Spleen (tissue), 11 donors: ENCODE measurements around the gene ME3. TPM values are rescaled to one million over a fixed set of nuclear protein-coding genes. Genes with fewer than 3 reads are reported as not detected.
"Not testable (repeated sequence)": the region's sequence is repeated elsewhere in the genome, so short reads cannot be mapped to it uniquely, and the experiment has no call there.

ENCODE experiments used
- DNase-seq: peaks from one replicate; pipeline ENCODE4 v3.0.0-alpha.2; 2020
- H3K27ac ChIP-seq, 8 donors: fragments of 200-600 bp; sonication (generic) in 7 of 8; 1 replicate in 4 of 8; 2 replicates in 4 of 8; pipeline versions ENCODE4 v1.5.0 to v1.8.0; 2016 to 2021; ENCODE audit warnings: inconsistent platforms in 4 of 8, mild to moderate bottlenecking in 4 of 8, moderate library complexity in 1 of 8
- H3K27me3 ChIP-seq, 7 donors: fragments of 200-600 bp; sonication (generic) in 6 of 7; replicated peaks in 1 of 7; 1 replicate in 4 of 7; 2 replicates in 3 of 7; pipeline versions ENCODE4 v1.5.0 to v1.8.0; 2016 to 2021; ENCODE audit warnings: inconsistent platforms in 3 of 7, mild to moderate bottlenecking in 1 of 7
- H3K36me3 ChIP-seq, 6 donors: fragments of 200-600 bp; sonication (generic) in 5 of 6; 1 replicate in 4 of 6; 2 replicates in 2 of 6; pipeline versions ENCODE4 v1.5.0 to v1.8.0; 2016 to 2021; ENCODE audit warnings: inconsistent platforms in 2 of 6
- H3K4me1 ChIP-seq, 6 donors: fragments of 200-600 bp; sonication (generic) in 5 of 6; 1 replicate in 3 of 6; 2 replicates in 3 of 6; pipeline versions ENCODE4 v1.5.0 to v1.8.0; 2016 to 2021; ENCODE audit warnings: inconsistent platforms in 3 of 6
- H3K4me3 ChIP-seq, 8 donors: fragments of 200-600 bp; sonication (generic) in 7 of 8; 1 replicate in 4 of 8; 2 replicates in 4 of 8; pipeline versions ENCODE4 v1.5.0 to v1.8.0; 2016 to 2021; ENCODE audit warnings: inconsistent platforms in 4 of 8, mild to moderate bottlenecking in 4 of 8, moderate library complexity in 2 of 8
- H3K9me3 ChIP-seq, 8 donors: fragments of 200-600 bp; sonication (generic) in 7 of 8; 1 replicate in 4 of 8; 2 replicates in 4 of 8; pipeline versions ENCODE4 v1.5.0 to v1.8.0; 2016 to 2021; ENCODE audit warnings: inconsistent platforms in 4 of 8
- POLR2A ChIP-seq, 3 donors: fragments of 450-650 bp; IDR thresholded peaks; one replicate each; pipeline ENCODE4 v1.5.1; 2017; ENCODE audit warnings: antibody characterized with exemption in 3 of 3, mild to moderate bottlenecking in 1 of 3
- POLR2AphosphoS5 ChIP-seq, 3 donors: sonication (generic); formaldehyde crosslinking; IDR thresholded peaks; one replicate each; pipeline ENCODE4 v1.5.1; 2017; ENCODE audit warnings: antibody characterized with exemption in 3 of 3
- WGBS, 5 donors: extraction: QIAGEN DNeasy Blood & Tissue Kit in 3 of 5; methylation state at CpG; one replicate each; pipeline versions ENCODE4 v1.1.5 to v1.1.7; 2013 to 2018; 5-methylcytosine and 5-hydroxymethylcytosine counted together
- intact Hi-C: fragments of 100-400 bp; cut with DNase I; formaldehyde crosslinking; loops from one replicate; pipeline ENCODE4 v1.15.0; 2023; ENCODE audit warnings: low total_unique reads
- polyA plus RNA-seq, 3 donors: library from polyadenylated mRNA; stranded (reverse); fragments of 200-250 nt; gene quantifications; one replicate each; pipeline ENCODE4 v1.2.1, GENCODE V29; 2013
- total RNA-seq, 7 donors: library from RNA; depleted of rRNA in 3 of 7; stranded (reverse); fragments of >200 nt in 3 of 7; fragmentation: NEBNext Ultra II Directional in 4 of 7; extraction: Animal tissue kit (Norgen Biotek cat#: 25700) in 4 of 7; gene quantifications; one replicate each; pipeline versions ENCODE4 v1.1.0 to v1.2.1, GENCODE V29; 2016 to 2021
- TF ChIP-seq, protein P1 (sequence below), 11 experiments: fragments of 200-600 bp in 7 of 11; fragments of 450-650 bp in 4 of 11; sonication (generic) in 4 of 11; IDR thresholded peaks in 8 of 11; conservative IDR thresholded peaks in 3 of 11; 1 replicate in 7 of 11; 2 replicates in 4 of 11; pipeline versions ENCODE4 v1.4.0 to v1.8.0; 2016 to 2021; ENCODE audit warnings: antibody characterized with exemption in 11 of 11, inconsistent platforms in 4 of 11, mild to moderate bottlenecking in 1 of 11
- donor health status: healthy with polysubstance abuse.
- donor health status: DM: no; HTN: no; CAD: no; lungs with moderate emphysema.
- donor health status: DM: no; HTN: no; CAD: no.
- donor health status: Bipolar disorder and iron deficiency.
- donor health status: healthy.
- donor health status: DM: no; HTN: no; CAD: no.
- donor health status: DM: yes; HTN: yes; CAD: no.

Gene ME3
- total and polyA plus RNA-seq, 10 donors = 6.4 to 25.9 (median 18.3) TPM

- Histone ChIP-seq H3K4me3 (no peak overlapping the region), H3K4me1 (no peaks in the 10 kb centered on the region), H3K9me3 (peaks cover 0 to 10% (median 0%) of the 10 kb centered on the region in 8 donors), H3K27ac (no peak overlapping the region), H3K27me3 (no peaks in the 10 kb centered on the region), H3K36me3 (no peaks in the 10 kb centered on the region)
- no peak for DNase-seq
- intact Hi-C loops = no loop called here
- TF ChIP-seq POLR2AphosphoS5 (IDR thresholded peaks at IDR 0.05) (no peak), POLR2A (IDR thresholded peaks at IDR 0.05) (no peak)
- TF ChIP-seq, protein P1, sequence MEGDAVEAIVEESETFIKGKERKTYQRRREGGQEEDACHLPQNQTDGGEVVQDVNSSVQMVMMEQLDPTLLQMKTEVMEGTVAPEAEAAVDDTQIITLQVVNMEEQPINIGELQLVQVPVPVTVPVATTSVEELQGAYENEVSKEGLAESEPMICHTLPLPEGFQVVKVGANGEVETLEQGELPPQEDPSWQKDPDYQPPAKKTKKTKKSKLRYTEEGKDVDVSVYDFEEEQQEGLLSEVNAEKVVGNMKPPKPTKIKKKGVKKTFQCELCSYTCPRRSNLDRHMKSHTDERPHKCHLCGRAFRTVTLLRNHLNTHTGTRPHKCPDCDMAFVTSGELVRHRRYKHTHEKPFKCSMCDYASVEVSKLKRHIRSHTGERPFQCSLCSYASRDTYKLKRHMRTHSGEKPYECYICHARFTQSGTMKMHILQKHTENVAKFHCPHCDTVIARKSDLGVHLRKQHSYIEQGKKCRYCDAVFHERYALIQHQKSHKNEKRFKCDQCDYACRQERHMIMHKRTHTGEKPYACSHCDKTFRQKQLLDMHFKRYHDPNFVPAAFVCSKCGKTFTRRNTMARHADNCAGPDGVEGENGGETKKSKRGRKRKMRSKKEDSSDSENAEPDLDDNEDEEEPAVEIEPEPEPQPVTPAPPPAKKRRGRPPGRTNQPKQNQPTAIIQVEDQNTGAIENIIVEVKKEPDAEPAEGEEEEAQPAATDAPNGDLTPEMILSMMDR (IDR thresholded peaks at IDR 0.05 in 8 of 11, conservative IDR thresholded peaks at IDR 0.05 in 3 of 11) = no peak
- 88 to 93% (median 93%) methylated on average over 4 of the region's 4 CpGs for WGBS, 5 donors
Measured at GRCh38 chr11:86623736-86624135, 48.7 kb downstream of the ME3 start.

DNA sequence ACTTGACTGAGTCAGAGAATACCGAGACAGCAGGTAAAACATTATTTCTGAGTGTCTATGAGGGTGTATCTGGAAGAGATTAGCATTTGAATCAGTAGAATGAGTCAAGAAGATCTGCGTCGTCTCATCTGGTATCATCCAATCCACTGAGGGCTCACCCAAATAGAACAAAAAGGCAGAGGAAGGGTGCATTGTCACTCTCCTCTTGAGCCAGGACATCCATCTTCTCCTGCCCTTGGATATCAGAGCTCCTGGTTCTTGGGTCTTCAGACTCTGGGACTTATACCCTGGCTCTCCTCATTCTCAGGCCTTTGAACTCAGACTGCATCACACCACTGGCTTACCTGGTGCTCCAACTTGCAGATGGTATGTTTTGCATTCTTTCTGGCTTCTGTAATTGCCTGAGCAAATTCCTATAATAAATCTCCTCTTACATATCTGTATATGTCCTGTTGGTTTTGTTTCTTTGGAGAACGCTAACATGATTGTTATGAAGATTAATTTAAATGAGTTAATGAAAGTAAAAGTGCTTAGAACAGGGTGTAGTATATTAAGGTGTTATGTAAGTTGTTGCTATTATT is 49.3 kb downstream of the ME3 start:
- no peaks in the 10 kb centered on the region for H3K4me1 ChIP-seq
- H3K27ac ChIP-seq = no peak overlapping the region
- peaks cover 0 to 13% (median 0%) of the 10 kb centered on the region in 8 donors for H3K9me3 ChIP-seq
- no peak overlapping the region for H3K4me3 ChIP-seq
- TF ChIP-seq POLR2A (IDR thresholded peaks at IDR 0.05) = no peak
- TF ChIP-seq, protein P1 (IDR thresholded peaks at IDR 0.05 in 8 of 11, conservative IDR thresholded peaks at IDR 0.05 in 3 of 11) = no peak
- TF ChIP-seq POLR2AphosphoS5 (IDR thresholded peaks at IDR 0.05) = no peak
- H3K27me3 ChIP-seq = no peaks in the 10 kb centered on the region
- WGBS, 5 donors = 68 to 95% (median 77%) methylated on average over 4 of the region's 4 CpGs
- intact Hi-C loops = no loop called here
- no peaks in the 10 kb centered on the region for H3K36me3 ChIP-seq
- no peak for DNase-seq

GRCh38 chr11:86621854-86622253 is 50.6 kb downstream of the ME3 start:
- no peak for DNase-seq
- intact Hi-C loops = no loop called here
- Histone ChIP-seq H3K4me1 (no peaks in the 10 kb centered on the region), H3K36me3 (no peaks in the 10 kb centered on the region), H3K9me3 (peaks cover 0 to 13% (median 0%) of the 10 kb centered on the region in 8 donors), H3K27me3 (no peaks in the 10 kb centered on the region), H3K27ac (no peak overlapping the region), H3K4me3 (no peak overlapping the region)
- 77 to 98% (median 94%) methylated on average over 3 of the region's 3 CpGs for WGBS, 5 donors
- TF ChIP-seq POLR2AphosphoS5 (IDR thresholded peaks at IDR 0.05) (no peak), POLR2A (IDR thresholded peaks at IDR 0.05) (no peak)
- TF ChIP-seq, protein P1 (IDR thresholded peaks at IDR 0.05 in 8 of 11, conservative IDR thresholded peaks at IDR 0.05 in 3 of 11) = no peak

GRCh38 chr11:86620891-86621521 is 51.4 kb downstream of the ME3 start:
- H3K27ac ChIP-seq = no peak overlapping the region
- H3K4me3 ChIP-seq = no peak overlapping the region
- TF ChIP-seq, protein P1 (IDR thresholded peaks at IDR 0.05 in 8 of 11, conservative IDR thresholded peaks at IDR 0.05 in 3 of 11) = no peak
- TF ChIP-seq POLR2A (IDR thresholded peaks at IDR 0.05) (no peak), POLR2AphosphoS5 (IDR thresholded peaks at IDR 0.05) (no peak)
- WGBS, 5 donors = 66 to 88% (median 74%) methylated on average over 2 of the region's 2 CpGs
- intact Hi-C loops = no loop called here
- no peaks in the 10 kb centered on the region for H3K27me3 ChIP-seq
- no peaks in the 10 kb centered on the region for H3K36me3 ChIP-seq
- peaks cover 0 to 13% (median 0%) of the 10 kb centered on the region in 8 donors for H3K9me3 ChIP-seq
- H3K4me1 ChIP-seq = no peaks in the 10 kb centered on the region
- no peak for DNase-seq

GRCh38 chr11:86619428-86619827 is 53.0 kb downstream of the ME3 start:
- H3K27me3 ChIP-seq, H3K4me3 ChIP-seq, H3K36me3 ChIP-seq, DNase-seq, intact Hi-C loops, H3K4me1 ChIP-seq, H3K27ac ChIP-seq: not testable (repeated sequence)
- WGBS, 5 donors = 67 to 79% (median 72%) methylated on average over 3 of the region's 3 CpGs
- H3K9me3 ChIP-seq = peaks cover 0 to 13% (median 0%) of the 10 kb centered on the region in 8 donors
